Activated CD8-positive, alpha-beta memory T cell treated with anti-CD3 and anti-CD28 coated beads for 1 hour (primary cell): ENCODE results near the gene NUDT22.

Experiments used
- DNase-seq, 2 donors: peaks; one replicate each; pipeline ENCODE4 v3.0.0-alpha.2; 2020; ENCODE audit warnings: low read depth in 1 of 2; ENCODE audit errors: extremely low read depth in 1 of 2

NUDT22 gene

DNA sequence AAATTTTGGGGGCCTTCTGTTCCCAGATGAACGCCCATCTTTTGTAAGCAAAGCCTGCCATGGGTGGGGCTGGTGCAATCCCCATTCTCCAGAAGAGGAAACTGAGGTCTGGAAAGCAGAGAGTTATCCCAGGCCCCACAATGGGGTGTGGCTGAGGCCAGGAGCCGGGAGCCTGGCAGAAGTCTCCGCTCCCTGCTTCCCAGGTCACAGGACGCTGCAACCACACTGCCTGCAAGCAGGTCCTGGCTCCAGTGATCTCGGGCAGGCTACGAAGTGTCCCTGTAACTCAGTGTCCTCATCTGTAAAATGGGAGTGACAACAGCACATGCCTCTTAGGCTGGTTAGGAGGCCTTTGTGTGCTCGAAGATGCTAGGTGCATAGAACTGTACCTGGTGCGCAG, 27.0 kb downstream of the NUDT22 start:
- DNase-seq, result no peak

GRCh38 chr11:64253481-64253880, 27.4 kb downstream of the NUDT22 start:
- DNase-seq, result no peak

GRCh38 chr11:64254326-64254725, 28.3 kb downstream of the NUDT22 start:
- DNase-seq, result no peak

DNA sequence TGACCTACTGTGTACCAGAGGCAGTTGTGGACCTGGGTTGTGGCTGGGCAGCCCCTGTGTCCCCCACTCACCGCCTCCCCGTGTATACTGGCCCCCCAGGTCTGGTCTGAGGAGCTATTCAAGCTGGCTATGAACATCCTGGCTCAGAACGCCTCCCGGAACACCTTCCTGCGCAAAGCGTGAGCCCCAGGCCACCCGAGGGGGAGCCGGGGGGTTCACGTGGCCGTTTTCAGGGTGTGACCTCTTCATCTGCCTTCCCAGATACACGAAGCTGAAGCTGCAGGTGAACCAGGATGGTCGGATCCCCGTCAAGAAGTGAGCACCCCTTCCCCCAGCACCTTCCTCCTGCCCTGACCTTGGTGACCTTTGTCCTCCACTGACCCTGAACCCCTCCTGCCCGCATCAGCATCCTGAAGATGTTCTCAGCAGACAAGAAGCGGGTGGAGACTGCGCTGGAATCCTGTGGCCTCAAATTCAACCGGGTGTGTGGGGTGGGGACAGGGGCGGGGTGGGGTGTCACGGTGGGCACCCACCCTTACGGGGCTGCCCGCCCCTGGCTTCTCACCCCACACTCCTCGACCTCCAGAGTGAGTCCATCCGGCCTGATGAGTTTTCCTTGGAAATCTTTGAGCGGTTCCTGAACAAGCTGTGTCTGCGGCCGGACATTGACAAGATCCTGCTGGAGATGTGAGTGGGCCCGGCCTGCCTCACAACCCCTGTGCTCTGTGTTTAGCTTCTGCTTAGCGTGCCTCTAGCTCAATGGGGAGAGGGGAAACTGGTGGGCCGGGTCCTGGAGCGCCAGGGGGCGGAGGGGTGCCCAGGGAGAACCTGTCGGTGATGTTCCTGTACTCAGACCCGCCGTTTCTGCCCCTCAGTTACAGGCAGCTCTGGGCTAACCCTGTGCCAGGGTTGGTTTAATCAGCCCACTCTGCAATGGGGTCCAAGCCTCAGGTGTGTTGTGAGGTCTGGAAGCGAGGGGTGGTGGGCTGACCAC, 29.4 kb downstream of the NUDT22 start:
- DNase-seq, result no peak

- no peak for DNase-seq
These were observed 30.2 kb downstream of the NUDT22 start for GRCh38 chr11:64256300-64256699.

DNA sequence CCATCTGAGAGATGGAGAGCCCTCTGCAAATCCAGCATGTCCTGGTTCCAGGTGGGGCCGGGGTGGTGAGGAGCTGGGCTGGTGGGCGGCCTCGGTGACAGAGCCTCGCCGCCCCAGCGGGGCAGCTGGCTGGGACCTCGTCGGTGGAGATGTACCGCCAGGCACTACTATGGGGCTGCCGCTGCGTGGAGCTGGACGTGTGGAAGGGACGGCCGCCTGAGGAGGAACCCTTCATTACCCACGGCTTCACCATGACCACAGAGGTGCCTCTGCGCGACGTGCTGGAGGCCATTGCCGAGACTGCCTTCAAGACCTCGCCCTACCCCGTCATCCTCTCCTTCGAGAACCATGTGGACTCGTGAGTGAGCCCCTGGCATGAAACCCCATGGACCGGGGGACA, 32.3 kb downstream of the NUDT22 start:
- DNase-seq, result no peak

DNA sequence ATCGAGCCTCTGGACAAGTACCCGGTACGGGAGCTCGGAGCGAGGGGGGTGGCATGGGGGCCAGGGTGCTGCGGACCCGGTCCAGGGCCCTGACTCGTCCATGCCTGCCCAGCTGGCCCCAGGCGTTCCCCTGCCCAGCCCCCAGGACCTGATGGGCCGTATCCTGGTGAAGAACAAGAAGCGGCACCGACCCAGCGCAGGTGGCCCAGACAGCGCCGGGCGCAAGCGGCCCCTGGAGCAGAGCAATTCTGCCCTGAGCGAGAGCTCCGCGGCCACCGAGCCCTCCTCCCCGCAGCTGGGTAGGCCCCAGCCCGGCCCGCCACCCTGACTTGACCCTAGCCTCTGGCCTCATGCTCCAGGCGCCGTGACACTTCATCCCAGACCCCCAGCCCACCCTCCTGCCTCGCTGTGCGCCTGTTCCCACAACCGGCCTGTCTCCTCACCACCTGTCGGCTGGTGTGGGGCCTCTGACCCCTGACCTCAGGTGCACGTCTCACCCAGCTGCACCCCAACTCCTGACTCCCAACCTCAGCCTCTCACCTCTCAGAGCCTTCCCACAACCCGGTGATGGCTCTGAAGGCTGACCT, 33.0 kb downstream of the NUDT22 start:
- no peak for DNase-seq

GRCh38 chr11:64259533-64260067, 33.5 kb downstream of the NUDT22 start:
- no peak for DNase-seq

DNA sequence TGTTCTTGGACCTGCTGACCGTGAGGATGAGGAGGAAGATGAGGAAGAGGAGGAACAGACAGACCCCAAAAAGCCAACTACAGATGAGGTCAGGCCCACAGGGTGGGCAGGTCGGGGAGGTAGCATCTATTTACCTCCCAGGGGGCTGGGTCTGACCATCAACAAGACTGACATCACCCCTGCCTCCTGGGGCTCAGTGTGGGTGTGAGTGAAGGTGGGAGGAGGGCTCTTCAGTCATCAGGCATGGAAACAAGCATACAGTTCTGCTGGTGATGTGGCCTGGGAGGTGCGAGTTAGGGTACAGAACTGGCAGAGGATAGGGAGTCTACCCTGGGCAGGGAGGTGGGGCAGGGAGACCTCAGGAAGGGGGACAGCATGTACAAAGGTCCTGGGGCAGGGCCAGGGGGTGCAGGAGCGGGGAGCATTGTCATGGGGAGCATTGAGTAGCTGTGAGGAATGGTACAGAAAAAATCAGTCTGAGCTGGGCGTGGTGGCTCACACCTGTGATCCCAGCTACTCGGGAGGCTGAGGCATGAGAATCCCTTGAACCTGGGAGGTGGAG, 34.2 kb downstream of the NUDT22 start:
- DNase-seq, result no peak

GRCh38 chr11:64261556-64262080, 35.5 kb downstream of the NUDT22 start:
- no peak for DNase-seq

DNA sequence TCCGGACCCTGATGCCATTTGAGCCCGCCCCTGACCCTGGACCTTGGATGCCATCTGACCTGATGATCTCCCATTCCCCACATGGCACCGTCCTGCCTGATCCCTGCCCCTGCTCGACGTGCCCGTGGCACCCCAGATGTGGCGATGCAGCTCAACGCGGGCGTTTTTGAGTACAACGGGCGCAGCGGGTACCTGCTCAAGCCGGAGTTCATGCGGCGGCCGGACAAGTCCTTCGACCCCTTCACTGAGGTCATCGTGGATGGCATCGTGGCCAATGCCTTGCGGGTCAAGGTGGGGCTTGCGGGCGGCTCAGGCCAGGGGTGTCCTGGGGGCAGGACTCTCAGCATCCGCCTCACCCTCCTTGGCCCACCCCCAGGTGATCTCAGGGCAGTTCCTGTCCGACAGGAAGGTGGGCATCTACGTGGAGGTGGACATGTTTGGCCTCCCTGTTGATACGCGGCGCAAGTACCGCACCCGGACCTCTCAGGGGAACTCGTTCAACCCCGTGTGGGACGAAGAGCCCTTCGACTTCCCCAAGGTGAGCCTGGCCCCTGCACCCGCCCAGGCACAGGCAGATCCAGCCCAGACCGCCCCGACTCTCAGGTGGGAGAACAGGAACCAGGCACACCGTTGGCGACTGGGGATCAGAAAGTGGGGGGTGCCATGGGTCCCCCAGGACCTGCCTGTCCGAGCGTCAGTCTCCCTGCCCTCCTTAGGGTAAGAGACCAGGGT, 36.4 kb downstream of the NUDT22 start:
- no peak for DNase-seq

DNA sequence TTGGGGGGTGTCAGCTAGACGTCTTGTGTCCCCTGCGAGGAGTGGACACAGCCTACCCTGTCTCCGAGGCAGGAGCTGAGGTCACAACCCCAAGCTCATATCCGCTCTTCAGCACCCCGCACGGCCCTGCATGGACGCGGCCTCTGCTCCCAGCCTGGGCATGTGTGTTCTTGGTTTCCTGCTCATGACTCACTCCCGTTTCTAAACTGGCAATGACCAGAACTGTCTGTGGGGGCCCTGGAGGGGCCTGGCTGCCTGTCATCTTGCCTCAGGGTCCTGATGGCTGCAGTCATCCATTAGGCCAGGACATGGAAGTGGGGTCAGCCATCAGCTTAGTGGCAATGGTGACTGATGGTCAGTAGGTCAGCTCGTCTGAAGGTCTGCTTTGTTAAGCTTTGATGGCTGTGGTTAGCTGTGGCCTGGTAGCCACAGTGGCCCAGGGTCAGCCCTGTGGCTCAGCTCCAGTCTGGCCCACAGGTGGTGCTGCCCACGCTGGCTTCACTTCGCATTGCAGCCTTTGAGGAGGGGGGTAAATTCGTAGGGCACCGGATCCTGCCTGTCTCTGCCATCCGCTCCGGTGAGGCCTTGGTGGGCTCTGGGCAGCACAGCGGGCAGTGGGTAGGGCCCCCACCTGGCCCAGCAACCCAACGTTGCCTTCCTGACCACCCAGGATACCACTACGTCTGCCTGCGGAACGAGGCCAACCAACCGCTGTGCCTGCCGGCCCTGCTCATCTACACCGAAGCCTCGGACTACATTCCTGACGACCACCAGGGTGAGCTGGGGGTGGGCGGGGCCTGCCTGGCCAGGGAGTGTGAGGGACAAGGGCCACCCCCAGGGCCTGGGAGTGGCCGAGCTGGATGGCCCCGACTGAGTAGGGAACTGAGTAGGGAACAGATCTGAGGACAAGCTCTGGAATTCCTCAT, 37.2 kb downstream of the NUDT22 start:
- no peak for DNase-seq

GRCh38 chr11:64263947-64264317, 37.9 kb downstream of the NUDT22 start:
- DNase-seq, result no peak

- no peak for DNase-seq
These were observed 38.3 kb downstream of the NUDT22 start for GRCh38 chr11:64264371-64264852.

- DNase-seq, result no peak
These were observed 39.4 kb downstream of the NUDT22 start for GRCh38 chr11:64265176-64266160.

GRCh38 chr11:64266339-64266738, 40.3 kb downstream of the NUDT22 start:
- no peak for DNase-seq

- no peak for DNase-seq
These were observed 41.3 kb downstream of the NUDT22 start for GRCh38 chr11:64267207-64267945.
